ENCODE measurements around the gene DHDH. TPM values are rescaled to one million over a fixed set of nuclear protein-coding genes. Genes with fewer than 3 reads are reported as not detected.
A peak's percentile ranks its signal among the peaks of the same experiment; 100 is the strongest.

Gene DHDH
- total and polyA plus RNA-seq, 5 donors = 0.31 TPM; not detected in 4

GRCh38 chr19:48950159-48950558, 16.7 kb downstream of the DHDH start:
- DNase-seq (peak in 1 of 3 donors; percentile 14), ATAC-seq (no peak)
- Histone ChIP-seq H3K4me1 (ENCODE audit: control insufficient read depth, insufficient read depth, low read length) (no peaks in the 10 kb centered on the region), H3K27ac (ENCODE audit: low read length) (no peak overlapping the region), H3K4me3 (ENCODE audit: low read length) (no peak overlapping the region), H3K27me3 (ENCODE audit: control insufficient read depth, insufficient read depth) (no peaks in the 10 kb centered on the region), H3K9me3 (ENCODE audit: control insufficient read depth, low read length) (no peaks in the 10 kb centered on the region)
- intact Hi-C loops (cut with DNase I) = loop anchor here in 2 of 4 donors (5.0 to 10.0 kb wide), 2 partner anchors 45 to 48 kb away; partner anchors contain the start of gene NUCB1 (in 2 of the 2)
- 45% methylated on average over 3 of the region's 3 CpGs for WGBS

GRCh38 chr19:48950830-48951519, 17.5 kb downstream of the DHDH start:
- no peak for ATAC-seq
- intact Hi-C loops (cut with DNase I) = loop anchor here in 2 of 4 donors (5.0 to 10.0 kb wide), 2 partner anchors 46 to 49 kb away; partner anchors contain the start of gene NUCB1 (in 2 of the 2)

GRCh38 chr19:48953141-48953540, 19.6 kb downstream of the DHDH start:
- intact Hi-C loops (cut with DNase I) = loop anchor here in 2 of 4 donors (5.0 to 10.0 kb wide), 2 partner anchors 48 to 51 kb away; partner anchors contain the start of gene NUCB1 (in 2 of the 2)
- H3K9me3 ChIP-seq (ENCODE audit: control insufficient read depth, low read length) = no peaks in the 10 kb centered on the region
- ATAC-seq (no peak), DNase-seq (no peak)
- WGBS = 76% methylated on average over 4 of the region's 4 CpGs
- no peak overlapping the region for H3K27ac ChIP-seq (ENCODE audit: low read length)
- no peaks in the 10 kb centered on the region for H3K27me3 ChIP-seq (ENCODE audit: control insufficient read depth, insufficient read depth)
- no peaks in the 10 kb centered on the region for H3K4me1 ChIP-seq (ENCODE audit: control insufficient read depth, insufficient read depth, low read length)
- no peak overlapping the region for H3K4me3 ChIP-seq (ENCODE audit: low read length)

More at GRCh38 chr19:48950830-48951519, 17.5 kb downstream of the DHDH start:
- no peaks in the 10 kb centered on the region for H3K27me3 ChIP-seq (ENCODE audit: control insufficient read depth, insufficient read depth)
- H3K9me3 ChIP-seq (ENCODE audit: control insufficient read depth, low read length) = no peaks in the 10 kb centered on the region
- no peaks in the 10 kb centered on the region for H3K4me1 ChIP-seq (ENCODE audit: control insufficient read depth, insufficient read depth, low read length)
- 43% methylated on average over 9 of the region's 9 CpGs for WGBS
- H3K4me3 ChIP-seq (ENCODE audit: low read length) = no peak overlapping the region
- H3K27ac ChIP-seq (ENCODE audit: low read length) = no peak overlapping the region
- DNase-seq = peak in 1 of 3 donors; percentile 51

GRCh38 chr19:48953990-48954594, 20.6 kb downstream of the DHDH start:
- WGBS = 50% methylated on average over 11 of the region's 11 CpGs
- H3K4me3 ChIP-seq (ENCODE audit: low read length) = peak overlapping the region; percentile 81
- intact Hi-C loops (cut with DNase I) = loop anchor here in 2 of 4 donors (5.0 to 10.0 kb wide), 2 partner anchors 49 to 52 kb away; partner anchors contain the start of gene NUCB1 (in 2 of the 2)
- H3K9me3 ChIP-seq (ENCODE audit: control insufficient read depth, low read length) = no peaks in the 10 kb centered on the region
- DNase-seq (no peak), ATAC-seq (no peak)
- H3K4me1 ChIP-seq (ENCODE audit: control insufficient read depth, insufficient read depth, low read length) = no peaks in the 10 kb centered on the region
- H3K27me3 ChIP-seq (ENCODE audit: control insufficient read depth, insufficient read depth) = no peaks in the 10 kb centered on the region
- H3K27ac ChIP-seq (ENCODE audit: low read length) = peak overlapping the region; percentile 82

- intact Hi-C loops (cut with DNase I) = loop anchor here in 2 of 4 donors (5.0 to 10.0 kb wide), 2 partner anchors 50 to 52 kb away; partner anchors contain the start of gene NUCB1 (in 2 of the 2)
- under 1% methylated on average over 71 of the region's 71 CpGs for WGBS
- Histone ChIP-seq H3K4me3 (ENCODE audit: low read length) (peak within 1 kb of the TSS; percentile 81), H3K27ac (ENCODE audit: low read length) (peak within 1 kb of the TSS; percentile 82), H3K9me3 (ENCODE audit: control insufficient read depth, low read length) (no peaks in the 10 kb centered on the region), H3K4me1 (ENCODE audit: control insufficient read depth, insufficient read depth, low read length) (no peaks in the 10 kb centered on the region), H3K27me3 (ENCODE audit: control insufficient read depth, insufficient read depth) (no peaks in the 10 kb centered on the region)
- DNase-seq (peak; percentile 97 to 99 (median 99)), ATAC-seq (peak; percentile 95 to 96)
Observed at GRCh38 chr19:48954595-48955307, 21.3 kb downstream of the DHDH start, which contains the start of gene BAX. Gene BAX (plus strand): TSS chr19:48954875. CDS start chr19:48954929, 54 bp downstream.

GRCh38 chr19:48955308-48955958, 21.9 kb downstream of the DHDH start:
- intact Hi-C loops (cut with DNase I) = loop anchor here in 1 of 4 donors (10.0 kb wide), 1 partner anchor 51 kb away; the partner anchor contains the start of gene NUCB1
- ATAC-seq = peak in 1 of 2 donors; percentile 1
- 53% methylated on average over 16 of the region's 16 CpGs for WGBS
- H3K4me1 ChIP-seq (ENCODE audit: control insufficient read depth, insufficient read depth, low read length) = no peaks in the 10 kb centered on the region
- H3K4me3 ChIP-seq (ENCODE audit: low read length) = peak overlapping the region; percentile 81
- peak in 1 of 3 donors; percentile 65 for DNase-seq
- H3K27me3 ChIP-seq (ENCODE audit: control insufficient read depth, insufficient read depth) = no peaks in the 10 kb centered on the region
- H3K27ac ChIP-seq (ENCODE audit: low read length) = peak overlapping the region; percentile 62
- H3K9me3 ChIP-seq (ENCODE audit: control insufficient read depth, low read length) = no peaks in the 10 kb centered on the region

GRCh38 chr19:48958006-48958405, 24.5 kb downstream of the DHDH start:
- Histone ChIP-seq H3K27ac (ENCODE audit: low read length) (no peak overlapping the region), H3K27me3 (ENCODE audit: control insufficient read depth, insufficient read depth) (no peaks in the 10 kb centered on the region), H3K9me3 (ENCODE audit: control insufficient read depth, low read length) (no peaks in the 10 kb centered on the region), H3K4me1 (ENCODE audit: control insufficient read depth, insufficient read depth, low read length) (no peaks in the 10 kb centered on the region), H3K4me3 (ENCODE audit: low read length) (no peak overlapping the region)
- ATAC-seq = no peak
- intact Hi-C loops (cut with DNase I) = loop anchor here in 1 of 4 donors (10.0 kb wide), 1 partner anchor 53 kb away; the partner anchor contains the start of gene NUCB1
- no peak for DNase-seq
- WGBS = 98% methylated on average over 8 of the region's 8 CpGs

GRCh38 chr19:48959341-48960239, 26.1 kb downstream of the DHDH start:
- intact Hi-C loops (cut with DNase I) = loop anchor here in 3 of 4 donors (10.0 kb wide), 2 partner anchors 55 to 85 kb away; partner anchors contain the start of genes NUCB1 (in 2 of the 3) and PPP1R15A (in 1 of the 3)
- H3K4me1 ChIP-seq (ENCODE audit: control insufficient read depth, insufficient read depth, low read length) = peaks cover 9% of the 10 kb centered on the region
- H3K4me3 ChIP-seq (ENCODE audit: low read length) = no peak overlapping the region
- DNase-seq = no peak
- no peak for ATAC-seq
- WGBS = 79% methylated on average over 16 of the region's 16 CpGs
- H3K27me3 ChIP-seq (ENCODE audit: control insufficient read depth, insufficient read depth) = no peaks in the 10 kb centered on the region
- H3K9me3 ChIP-seq (ENCODE audit: control insufficient read depth, low read length) = no peaks in the 10 kb centered on the region
- H3K27ac ChIP-seq (ENCODE audit: low read length) = no peak overlapping the region

GRCh38 chr19:48961051-48961649, 27.7 kb downstream of the DHDH start:
- no peak overlapping the region for H3K4me3 ChIP-seq (ENCODE audit: low read length)
- H3K9me3 ChIP-seq (ENCODE audit: control insufficient read depth, low read length) = no peaks in the 10 kb centered on the region
- DNase-seq (peak in 1 of 3 donors; percentile 69), ATAC-seq (no peak)
- intact Hi-C loops (cut with DNase I) = loop anchor here in 2 of 4 donors (10.0 kb wide), 2 partner anchors 56 to 86 kb away; partner anchors contain the start of genes NUCB1 (in 1 of the 2) and PPP1R15A (in 1 of the 2)
- whole genome bisulfite sequencing = 88% methylated on average over 19 of the region's 19 CpGs
- peaks cover 9% of the 10 kb centered on the region for H3K4me1 ChIP-seq (ENCODE audit: control insufficient read depth, insufficient read depth, low read length)
- H3K27ac ChIP-seq (ENCODE audit: low read length) = no peak overlapping the region
- no peaks in the 10 kb centered on the region for H3K27me3 ChIP-seq (ENCODE audit: control insufficient read depth, insufficient read depth)
